AG04450 (cell line): ENCODE results near the gene TSNAXIP1. TPM values are rescaled to one million over a fixed set of nuclear protein-coding genes. Genes with fewer than 3 reads are reported as not detected.

Source experiments
- CTCF ChIA-PET: fragments of 300-600, 350-600 bp; formaldehyde crosslinking; extraction: SDS; loops from one replicate; lab custom pipeline; 2022; ENCODE audit warnings: antibody characterized with exemption, inconsistent platforms; lab: Charles Lee
- POLR2A ChIA-PET: fragments of 350-600 bp; formaldehyde crosslinking; extraction: SDS; loops from one replicate; lab custom pipeline; 2021; ENCODE audit warnings: antibody characterized with exemption, inconsistent platforms; lab: Yijun Ruan, JAX
- DNase-seq: peaks from one replicate; pipeline ENCODE4 v3.0.0-alpha.2; 2011; ENCODE audit warnings: low read depth, low spot score
- H3K27ac ChIP-seq: one replicate; pipeline ENCODE4 v1.5.1; 2012; ENCODE audit warnings: low read depth, low read length, control low read depth
- H3K27me3 ChIP-seq: one replicate; pipeline ENCODE4 v1.6.0; 2012; ENCODE audit warnings: low read length; ENCODE audit not compliant: control insufficient read depth, insufficient read depth
- H3K4me3 ChIP-seq: 2 replicates; pipeline ENCODE4 v1.5.1; 2011; ENCODE audit warnings: mild to moderate bottlenecking, low read depth, low read length, control low read depth
- H3K9me3 ChIP-seq: 2 replicates; pipeline ENCODE4 v1.5.1; 2012; ENCODE audit warnings: low read length; ENCODE audit not compliant: control insufficient read depth, insufficient read depth
- CTCF ChIP-seq: IDR thresholded peaks from 2 replicates; pipeline ENCODE4 v1.5.1; 2011; ENCODE audit warnings: low read depth, low read length, control low read depth, inconsistent platforms
- polyA plus RNA-seq: library from polyadenylated mRNA; depleted of rRNA; stranded (reverse); fragments of >200 nt; gene quantifications from 2 replicates; pipeline ENCODE4 v1.2.3, GENCODE V29; 2011

Gene TSNAXIP1
- polyA plus RNA-seq, 1 experiment = 0.92 TPM

- ChIA-PET CTCF (interaction anchor here (0.7 to 1.0 kb wide), 2 partner anchors 15 to 84 kb away, joined by 4 read pairs; no protein-coding TSS in a partner anchor), POLR2A (no interaction called here)
- Histone ChIP-seq H3K4me3 (no peak overlapping the region), H3K9me3 (no peaks in the 10 kb centered on the region), H3K27ac (no peak overlapping the region), H3K27me3 (no peaks in the 10 kb centered on the region)
- DNase-seq = no peak
- no peak for TF ChIP-seq CTCF
Measured at GRCh38 chr16:67800338-67800926, 6.3 kb upstream of the TSNAXIP1 start.

GRCh38 chr16:67801241-67801640 is 5.4 kb upstream of the TSNAXIP1 start:
- ChIA-PET CTCF (interaction anchor here (0.7 to 1.0 kb wide), 2 partner anchors 15 to 83 kb away, joined by 4 read pairs; no protein-coding TSS in a partner anchor), POLR2A (interaction anchor here (0.6 kb wide), 1 partner anchor 212 kb away, joined by 3 read pairs; no protein-coding TSS in a partner anchor)
- H3K4me3 ChIP-seq = no peak overlapping the region
- H3K9me3 ChIP-seq = no peaks in the 10 kb centered on the region
- no peaks in the 10 kb centered on the region for H3K27me3 ChIP-seq
- H3K27ac ChIP-seq = no peak overlapping the region
- TF ChIP-seq CTCF = no peak
- DNase-seq = no peak

GRCh38 chr16:67801883-67802282 is 4.8 kb upstream of the TSNAXIP1 start:
- POLR2A ChIA-PET = interaction anchor here (0.6 kb wide), 1 partner anchor 213 kb away, joined by 3 read pairs; no protein-coding TSS in a partner anchor
- H3K9me3 ChIP-seq = no peaks in the 10 kb centered on the region
- no peaks in the 10 kb centered on the region for H3K27me3 ChIP-seq
- no peak for DNase-seq
- TF ChIP-seq CTCF = no peak
- no peak overlapping the region for H3K27ac ChIP-seq
- no peak overlapping the region for H3K4me3 ChIP-seq
- CTCF ChIA-PET = interaction anchor here (1.1 to 2.7 kb wide), 2 partner anchors 14 to 134 kb away, joined by 3 to 16 read pairs; no protein-coding TSS in a partner anchor

- Histone ChIP-seq H3K4me3 (no peak overlapping the region), H3K9me3 (no peaks in the 10 kb centered on the region), H3K27ac (no peak overlapping the region), H3K27me3 (no peaks in the 10 kb centered on the region)
- no peak for DNase-seq
- ChIA-PET CTCF (interaction anchor here (2.7 kb wide), 1 partner anchor 12 kb away, joined by 16 read pairs; no protein-coding TSS in a partner anchor), POLR2A (no interaction called here)
- no peak for TF ChIP-seq CTCF
Measured at GRCh38 chr16:67803894-67804293, 2.8 kb upstream of the TSNAXIP1 start.

- no peaks in the 10 kb centered on the region for H3K27me3 ChIP-seq
- CTCF ChIA-PET = no interaction called here
- no peak overlapping the region for H3K27ac ChIP-seq
- H3K9me3 ChIP-seq = no peaks in the 10 kb centered on the region
- TF ChIP-seq CTCF = no peak
- POLR2A ChIA-PET = no interaction called here
- DNase-seq = no peak
- H3K4me3 ChIP-seq = peak overlapping the region; percentile 95
Measured at GRCh38 chr16:67804853-67805542, 1.7 kb upstream of the TSNAXIP1 start.
